ENCODE data around the gene TPM4. TPM values are rescaled to one million over a fixed set of nuclear protein-coding genes. Genes with fewer than 3 reads are reported as not detected.
A peak's percentile ranks its signal among the peaks of the same experiment; 100 is the strongest.
"Not testable (repeated sequence)": the region's sequence is repeated elsewhere in the genome, so short reads cannot be mapped to it uniquely, and the experiment has no call there.

Gene TPM4
- 950 and 979 TPM in 2 replicates for total RNA-seq (2012; rRNA removed)

DNA sequence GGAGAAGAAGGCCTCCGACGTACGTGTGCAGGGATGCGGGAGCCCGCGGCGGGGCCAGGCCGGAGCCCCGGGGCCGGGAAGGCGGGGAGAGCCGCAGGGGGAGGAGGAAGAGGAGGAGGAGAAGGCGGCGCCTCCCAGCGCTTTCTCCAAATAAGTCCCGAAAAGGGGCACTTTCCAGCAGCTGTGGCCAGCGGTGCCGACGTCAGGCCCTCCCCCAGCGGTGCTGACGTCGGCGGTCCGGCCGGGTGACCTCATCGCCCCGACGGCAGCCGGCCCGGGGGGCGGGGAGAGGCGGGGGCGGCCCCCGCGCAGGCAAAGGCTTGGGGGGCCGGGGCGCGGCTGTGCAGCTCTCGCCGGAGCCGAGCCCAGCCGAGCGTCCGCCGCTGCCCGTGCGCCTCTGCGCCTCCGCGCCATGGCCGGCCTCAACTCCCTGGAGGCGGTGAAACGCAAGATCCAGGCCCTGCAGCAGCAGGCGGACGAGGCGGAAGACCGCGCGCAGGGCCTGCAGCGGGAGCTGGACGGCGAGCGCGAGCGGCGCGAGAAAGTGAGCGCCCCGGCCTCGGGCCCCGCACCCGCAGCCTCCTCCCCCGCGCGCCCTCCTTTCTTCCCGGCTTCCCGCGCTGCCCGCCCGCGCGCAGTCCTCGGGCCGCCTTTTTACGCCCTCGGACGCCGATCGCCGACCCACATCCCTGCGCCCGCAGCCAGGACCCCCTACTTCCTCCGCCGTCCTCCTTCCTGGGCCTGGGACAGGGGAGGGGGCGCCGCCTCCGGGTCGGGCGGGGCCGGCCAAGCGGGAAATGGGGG lies at the start of gene TPM4:
TPM4 (plus strand) TSS at position 342 of the 804 bp plus-strand sequence; CDS start at position 413, 71 bp downstream.
- no peaks in the 10 kb centered on the region for H3K9me3 ChIP-seq (replicated peaks; ENCODE audit: low read length)
- peak within 1 kb of the TSS; percentile 99 for H3K4me2 ChIP-seq (ENCODE audit: low read length)
- H3K4me1 ChIP-seq (ENCODE audit: control insufficient read depth, insufficient read depth, low read length) = peaks cover 27% of the 10 kb centered on the region
- no peaks in the 10 kb centered on the region for H3K27me3 ChIP-seq (ENCODE audit: control insufficient read depth, insufficient read depth, low read length)
- peak within 1 kb of the TSS; percentile 83 for H3K4me3 ChIP-seq (ENCODE audit: low read length)
- H3K9ac ChIP-seq (ENCODE audit: low read depth, low read length) = peak within 1 kb of the TSS; percentile 99
- peaks cover 47% of the 10 kb centered on the region for H3K36me3 ChIP-seq (ENCODE audit: insufficient read depth, low read length)

DNA sequence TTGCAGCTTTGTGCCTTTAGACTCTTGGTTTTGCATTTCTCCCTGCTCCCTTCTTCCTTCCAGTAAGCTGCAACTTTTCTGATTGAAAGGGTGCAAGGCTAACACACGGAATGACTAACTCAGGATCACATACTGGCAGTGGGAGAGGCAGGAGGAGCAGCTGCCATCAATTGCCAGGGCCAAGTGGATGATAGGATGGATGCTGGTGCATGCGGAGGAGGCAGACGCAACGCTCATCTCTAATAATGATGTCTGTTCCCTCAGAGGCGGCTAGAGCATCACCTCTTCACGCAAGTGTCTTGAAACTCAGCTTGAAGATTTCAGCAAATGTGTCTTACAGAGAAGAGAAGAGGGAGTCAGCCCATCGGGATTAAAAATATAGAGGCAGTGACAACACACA lies 49.5 kb upstream of the TPM4 start:
- H3K9ac ChIP-seq (ENCODE audit: low read depth, low read length) = no peak overlapping the region
- H3K9me3 ChIP-seq (replicated peaks; ENCODE audit: low read length) = no peaks in the 10 kb centered on the region
- H3K36me3 ChIP-seq (ENCODE audit: insufficient read depth, low read length) = no peaks in the 10 kb centered on the region
- no peak overlapping the region for H3K4me2 ChIP-seq (ENCODE audit: low read length)
- H3K4me3 ChIP-seq (ENCODE audit: low read length) = no peak overlapping the region
- no peaks in the 10 kb centered on the region for H3K27me3 ChIP-seq (ENCODE audit: control insufficient read depth, insufficient read depth, low read length)
- no peaks in the 10 kb centered on the region for H3K4me1 ChIP-seq (ENCODE audit: control insufficient read depth, insufficient read depth, low read length)

DNA sequence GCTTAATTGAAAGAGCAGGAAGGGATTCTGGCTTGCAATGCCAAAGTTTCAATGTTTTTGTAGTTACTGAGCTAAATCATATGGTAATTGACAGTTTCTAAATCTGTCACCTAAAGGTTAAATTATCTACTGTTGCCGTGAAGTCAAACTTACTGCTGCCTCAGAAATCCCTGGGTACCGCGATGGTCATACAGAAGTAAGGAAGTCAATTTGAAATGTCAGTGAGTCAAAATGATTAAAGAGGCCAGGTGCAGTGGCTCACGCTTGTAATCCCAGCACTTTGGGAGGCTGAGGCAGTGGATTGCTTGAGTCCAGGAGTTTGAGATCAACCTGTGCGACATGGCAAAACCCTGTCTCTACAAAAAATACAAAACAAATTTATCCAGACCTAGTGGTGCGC lies 48.8 kb upstream of the TPM4 start:
- no peaks in the 10 kb centered on the region for H3K4me1 ChIP-seq (ENCODE audit: control insufficient read depth, insufficient read depth, low read length)
- H3K4me3 ChIP-seq (ENCODE audit: low read length) = no peak overlapping the region
- H3K36me3 ChIP-seq (ENCODE audit: insufficient read depth, low read length) = no peaks in the 10 kb centered on the region
- no peak overlapping the region for H3K9ac ChIP-seq (ENCODE audit: low read depth, low read length)
- H3K4me2 ChIP-seq (ENCODE audit: low read length) = no peak overlapping the region
- H3K27me3 ChIP-seq (ENCODE audit: control insufficient read depth, insufficient read depth, low read length) = no peaks in the 10 kb centered on the region
- H3K9me3 ChIP-seq (replicated peaks; ENCODE audit: low read length) = no peaks in the 10 kb centered on the region

DNA sequence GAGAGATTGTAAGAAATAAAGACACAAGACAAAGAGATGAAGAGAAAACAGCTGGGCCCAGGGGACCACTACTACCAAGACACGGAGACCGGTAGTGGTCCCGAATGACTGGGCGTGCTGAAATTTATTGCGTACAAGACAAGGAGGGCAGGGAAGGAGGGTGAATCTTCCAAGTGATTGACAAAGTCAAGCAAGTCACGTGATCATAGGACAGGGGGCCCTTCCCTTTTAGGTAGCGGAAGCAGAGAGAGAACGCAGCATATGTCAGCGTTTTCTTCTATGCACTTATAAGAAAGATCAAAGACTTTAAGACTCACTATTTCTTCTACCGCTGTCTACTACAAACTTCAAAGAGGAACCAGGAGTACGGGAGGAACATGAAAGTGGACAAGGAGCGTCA lies 46.1 kb upstream of the TPM4 start:
- H3K4me3 ChIP-seq (ENCODE audit: low read length); H3K9ac ChIP-seq (ENCODE audit: low read depth, low read length); H3K27me3 ChIP-seq (ENCODE audit: control insufficient read depth, insufficient read depth, low read length); H3K4me2 ChIP-seq (ENCODE audit: low read length); H3K4me1 ChIP-seq (ENCODE audit: control insufficient read depth, insufficient read depth, low read length); H3K9me3 ChIP-seq (replicated peaks; ENCODE audit: low read length); H3K36me3 ChIP-seq (ENCODE audit: insufficient read depth, low read length): not testable (repeated sequence)

DNA sequence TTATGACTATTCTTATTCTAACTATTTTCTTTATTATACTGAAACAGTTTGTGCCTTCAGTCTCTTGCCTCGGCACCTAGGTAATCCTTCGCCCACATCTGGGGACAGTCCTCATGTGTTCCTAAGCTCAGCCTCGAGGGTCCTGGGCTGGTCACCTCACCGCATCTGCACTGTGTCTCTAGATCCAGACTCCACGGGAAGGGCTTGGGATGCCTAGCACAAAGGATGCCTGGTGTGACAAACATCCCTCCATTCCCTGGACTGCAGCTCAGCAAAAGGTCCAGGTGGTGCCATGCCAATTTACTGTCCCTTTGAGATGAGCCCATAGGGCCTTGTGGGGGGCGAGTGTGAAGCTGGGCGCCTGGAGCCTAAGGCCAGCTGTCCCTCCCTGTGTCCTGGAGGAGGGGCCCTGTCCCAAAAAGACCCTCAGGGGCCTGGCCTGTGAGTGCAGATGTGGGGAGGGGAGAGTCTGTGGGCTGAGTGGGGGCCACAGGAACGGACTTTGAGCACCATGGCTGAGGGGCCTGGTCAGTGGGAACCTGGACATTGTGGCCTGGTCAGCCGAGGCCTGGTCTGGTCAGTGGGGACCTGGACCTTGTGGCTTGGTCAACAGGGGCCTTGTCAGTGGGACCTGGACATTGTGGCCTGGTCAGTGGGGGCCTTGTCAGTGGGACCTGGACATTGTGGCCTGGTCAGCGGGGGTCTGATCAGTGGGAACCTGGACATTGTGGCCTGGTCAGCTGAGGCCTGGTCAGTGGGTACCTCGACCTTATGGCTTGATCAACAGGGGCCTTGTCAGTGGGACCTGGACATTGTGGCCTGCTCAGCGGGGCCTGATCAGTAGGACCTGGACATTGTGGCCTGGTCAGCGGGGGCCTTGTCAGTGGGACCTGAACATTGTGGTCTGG lies 45.1 kb upstream of the TPM4 start:
- Histone ChIP-seq H3K27me3 (ENCODE audit: control insufficient read depth, insufficient read depth, low read length) (no peaks in the 10 kb centered on the region), H3K36me3 (ENCODE audit: insufficient read depth, low read length) (no peaks in the 10 kb centered on the region), H3K4me1 (ENCODE audit: control insufficient read depth, insufficient read depth, low read length) (no peaks in the 10 kb centered on the region), H3K9ac (ENCODE audit: low read depth, low read length) (no peak overlapping the region), H3K4me3 (ENCODE audit: low read length) (no peak overlapping the region), H3K9me3 (replicated peaks; ENCODE audit: low read length) (no peaks in the 10 kb centered on the region), H3K4me2 (ENCODE audit: low read length) (no peak overlapping the region)

DNA sequence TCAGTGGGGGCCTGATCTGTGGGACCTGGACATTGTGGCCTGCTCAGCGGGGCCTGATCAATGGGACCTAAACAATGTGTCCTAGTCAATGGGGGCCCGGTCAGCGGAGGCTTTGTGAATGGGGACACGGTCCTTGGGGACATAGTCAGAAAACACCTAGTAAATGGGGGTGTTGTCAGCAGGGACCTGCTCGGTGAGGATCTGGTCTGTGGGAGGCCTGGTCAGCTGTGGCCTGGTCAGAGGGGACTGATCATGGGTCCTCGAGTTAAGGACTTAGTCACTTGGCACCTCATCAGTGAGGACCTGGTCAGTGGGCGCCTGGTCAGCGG lies 44.5 kb upstream of the TPM4 start:
- H3K4me1 ChIP-seq (ENCODE audit: control insufficient read depth, insufficient read depth, low read length) = no peaks in the 10 kb centered on the region
- no peak overlapping the region for H3K9ac ChIP-seq (ENCODE audit: low read depth, low read length)
- no peaks in the 10 kb centered on the region for H3K36me3 ChIP-seq (ENCODE audit: insufficient read depth, low read length)
- no peak overlapping the region for H3K4me2 ChIP-seq (ENCODE audit: low read length)
- no peak overlapping the region for H3K4me3 ChIP-seq (ENCODE audit: low read length)
- no peaks in the 10 kb centered on the region for H3K9me3 ChIP-seq (replicated peaks; ENCODE audit: low read length)
- no peaks in the 10 kb centered on the region for H3K27me3 ChIP-seq (ENCODE audit: control insufficient read depth, insufficient read depth, low read length)

DNA sequence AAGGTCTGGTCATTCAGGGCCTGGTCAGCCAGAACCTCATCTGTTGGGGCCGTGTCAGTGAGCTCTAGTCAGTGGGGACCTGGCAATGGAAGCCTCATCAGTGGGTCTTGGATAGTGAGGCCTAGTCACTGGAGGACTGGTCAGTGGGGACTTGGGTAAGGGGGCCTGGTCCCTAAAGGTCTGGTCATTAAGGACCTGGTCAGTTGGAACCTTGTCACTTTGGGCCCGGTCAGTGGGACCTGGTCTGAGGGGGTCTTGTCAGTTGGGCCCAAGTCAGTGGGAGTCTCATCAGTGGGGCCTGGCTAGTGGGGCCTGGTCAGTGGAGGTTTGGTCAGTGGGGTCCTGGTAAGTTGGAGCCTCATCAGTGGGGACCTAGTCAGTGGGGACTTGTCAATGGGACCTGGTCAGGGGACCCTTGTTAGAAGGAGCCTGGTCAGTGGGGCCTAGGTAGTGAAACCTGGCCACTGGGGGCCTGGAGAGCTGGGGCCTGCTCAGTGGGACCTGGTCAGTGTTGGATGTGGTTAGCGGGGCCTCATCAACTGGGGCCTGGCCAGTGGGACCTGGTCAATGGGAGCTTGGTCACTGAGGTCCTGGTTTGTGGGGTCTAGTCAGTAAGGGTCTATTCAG lies 43.7 kb upstream of the TPM4 start:
- Histone ChIP-seq H3K9me3 (replicated peaks; ENCODE audit: low read length) (no peaks in the 10 kb centered on the region), H3K36me3 (ENCODE audit: insufficient read depth, low read length) (no peaks in the 10 kb centered on the region), H3K4me2 (ENCODE audit: low read length) (no peak overlapping the region), H3K4me1 (ENCODE audit: control insufficient read depth, insufficient read depth, low read length) (no peaks in the 10 kb centered on the region), H3K4me3 (ENCODE audit: low read length) (no peak overlapping the region), H3K27me3 (ENCODE audit: control insufficient read depth, insufficient read depth, low read length) (no peaks in the 10 kb centered on the region), H3K9ac (ENCODE audit: low read depth, low read length) (no peak overlapping the region)

DNA sequence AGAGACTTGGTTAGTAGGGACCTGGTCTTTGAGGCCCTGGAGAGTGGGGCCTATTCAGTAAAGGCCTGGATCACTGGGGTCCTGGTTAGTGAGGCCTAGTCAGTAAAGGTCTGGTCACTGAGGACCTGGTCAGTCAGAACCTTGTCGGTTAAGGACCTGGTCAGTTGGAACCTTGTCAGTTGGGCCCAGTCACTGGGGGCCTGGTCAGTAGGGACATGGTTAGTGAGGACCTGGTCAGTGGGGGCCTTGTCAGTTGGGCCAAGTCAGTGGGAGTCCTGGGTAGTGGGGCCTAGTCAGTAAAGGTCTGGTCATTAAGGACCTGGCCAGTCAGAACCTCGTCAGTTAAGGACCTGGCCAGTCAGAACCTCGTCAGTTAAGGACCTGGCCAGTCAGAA lies 43.2 kb upstream of the TPM4 start:
- no peak overlapping the region for H3K9ac ChIP-seq (ENCODE audit: low read depth, low read length)
- H3K4me3 ChIP-seq (ENCODE audit: low read length) = no peak overlapping the region
- H3K4me1 ChIP-seq (ENCODE audit: control insufficient read depth, insufficient read depth, low read length) = no peaks in the 10 kb centered on the region
- H3K36me3 ChIP-seq (ENCODE audit: insufficient read depth, low read length) = no peaks in the 10 kb centered on the region
- no peaks in the 10 kb centered on the region for H3K27me3 ChIP-seq (ENCODE audit: control insufficient read depth, insufficient read depth, low read length)
- no peak overlapping the region for H3K4me2 ChIP-seq (ENCODE audit: low read length)
- H3K9me3 ChIP-seq (replicated peaks; ENCODE audit: low read length) = no peaks in the 10 kb centered on the region

DNA sequence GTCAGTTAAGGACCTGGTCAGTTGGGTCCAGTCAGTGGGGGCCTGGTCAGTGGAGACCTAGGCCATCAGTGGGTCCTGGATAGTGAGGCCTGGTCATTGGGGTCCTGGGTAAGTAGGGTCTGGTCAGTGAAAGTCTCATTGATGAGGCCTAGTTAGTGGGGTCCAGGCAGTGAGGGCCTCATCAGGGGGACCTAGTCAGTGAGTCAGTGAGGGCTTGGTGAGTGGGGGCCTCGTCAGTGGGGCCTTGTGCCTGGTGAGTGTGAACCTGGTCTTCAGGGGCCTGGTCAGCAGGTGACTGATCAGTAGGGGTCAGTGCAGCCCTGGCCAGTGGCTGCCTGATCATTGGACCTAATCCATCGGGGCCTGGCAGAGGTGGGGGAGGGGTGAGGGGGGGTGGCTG lies 42.6 kb upstream of the TPM4 start:
- Histone ChIP-seq H3K36me3 (ENCODE audit: insufficient read depth, low read length) (no peaks in the 10 kb centered on the region), H3K27me3 (ENCODE audit: control insufficient read depth, insufficient read depth, low read length) (no peaks in the 10 kb centered on the region), H3K9me3 (replicated peaks; ENCODE audit: low read length) (no peaks in the 10 kb centered on the region), H3K4me3 (ENCODE audit: low read length) (no peak overlapping the region), H3K9ac (ENCODE audit: low read depth, low read length) (no peak overlapping the region), H3K4me2 (ENCODE audit: low read length) (no peak overlapping the region), H3K4me1 (ENCODE audit: control insufficient read depth, insufficient read depth, low read length) (no peaks in the 10 kb centered on the region)

DNA sequence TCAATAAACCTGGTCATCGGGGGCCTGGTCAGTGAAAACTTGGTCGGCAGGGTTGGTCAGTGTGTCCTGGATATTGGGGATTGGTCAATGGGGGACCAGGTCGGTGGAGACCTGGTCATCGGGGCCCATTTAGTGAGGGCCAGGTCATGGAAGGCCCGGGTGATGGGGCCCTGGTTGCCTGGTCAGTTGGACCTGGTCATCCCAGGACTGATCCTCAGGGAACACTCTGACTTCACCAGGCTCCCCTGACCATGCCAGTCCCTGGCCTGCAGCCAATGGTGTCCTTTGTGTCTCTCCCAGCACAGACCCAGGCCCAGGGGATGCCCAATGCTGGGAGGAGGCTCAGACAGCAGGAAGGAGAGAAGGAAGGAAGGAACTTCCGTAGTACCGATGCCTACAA lies 42.1 kb upstream of the TPM4 start:
- Histone ChIP-seq H3K4me3 (ENCODE audit: low read length) (no peak overlapping the region), H3K9ac (ENCODE audit: low read depth, low read length) (no peak overlapping the region), H3K4me1 (ENCODE audit: control insufficient read depth, insufficient read depth, low read length) (no peaks in the 10 kb centered on the region), H3K4me2 (ENCODE audit: low read length) (no peak overlapping the region), H3K9me3 (replicated peaks; ENCODE audit: low read length) (no peaks in the 10 kb centered on the region), H3K36me3 (ENCODE audit: insufficient read depth, low read length) (no peaks in the 10 kb centered on the region), H3K27me3 (ENCODE audit: control insufficient read depth, insufficient read depth, low read length) (no peaks in the 10 kb centered on the region)

DNA sequence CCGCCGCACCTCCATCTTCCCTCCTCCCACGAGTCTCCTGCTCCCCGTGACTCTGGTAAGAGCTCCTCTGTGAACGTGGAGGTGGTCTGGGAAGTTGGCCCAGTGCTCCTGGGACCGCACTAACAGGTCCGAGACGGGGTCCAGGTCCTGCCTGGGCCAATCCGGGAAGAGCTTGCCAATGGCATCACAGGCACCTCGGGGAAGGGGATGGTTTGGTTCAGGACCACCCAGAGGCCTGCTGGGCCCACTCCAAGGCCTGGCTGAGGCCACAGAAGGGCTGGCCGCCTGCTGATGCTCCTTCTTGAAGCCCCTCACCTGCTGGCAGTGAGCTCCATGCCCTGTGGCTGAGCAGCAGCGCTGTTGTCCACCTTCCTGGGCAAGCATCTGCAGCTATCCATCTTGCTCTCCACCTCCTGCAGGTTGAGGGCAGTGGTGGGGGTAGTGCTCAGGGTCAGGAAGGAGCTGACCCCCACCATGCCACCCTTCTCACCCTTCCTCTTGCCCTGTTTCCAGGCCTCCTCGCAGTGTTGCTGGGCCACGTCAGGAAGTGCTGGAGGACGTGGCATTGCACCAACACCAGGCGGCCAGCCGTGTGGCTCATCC lies 41.2 kb upstream of the TPM4 start:
- no peaks in the 10 kb centered on the region for H3K9me3 ChIP-seq (replicated peaks; ENCODE audit: low read length)
- no peak overlapping the region for H3K4me2 ChIP-seq (ENCODE audit: low read length)
- H3K36me3 ChIP-seq (ENCODE audit: insufficient read depth, low read length) = no peaks in the 10 kb centered on the region
- H3K4me1 ChIP-seq (ENCODE audit: control insufficient read depth, insufficient read depth, low read length) = no peaks in the 10 kb centered on the region
- H3K9ac ChIP-seq (ENCODE audit: low read depth, low read length) = no peak overlapping the region
- no peak overlapping the region for H3K4me3 ChIP-seq (ENCODE audit: low read length)
- H3K27me3 ChIP-seq (ENCODE audit: control insufficient read depth, insufficient read depth, low read length) = no peaks in the 10 kb centered on the region

Data from skeletal muscle satellite cell (primary cell).